ENCODE data around the gene DCLRE1C. TPM values are rescaled to one million over a fixed set of nuclear protein-coding genes. Genes with fewer than 3 reads are reported as not detected.
"Not testable (repeated sequence)": the region's sequence is repeated elsewhere in the genome, so short reads cannot be mapped to it uniquely, and the experiment has no call there.

Gene DCLRE1C
- total RNA-seq, 2 donors from 2014 or later = 3.9 to 5.4 TPM

DNA sequence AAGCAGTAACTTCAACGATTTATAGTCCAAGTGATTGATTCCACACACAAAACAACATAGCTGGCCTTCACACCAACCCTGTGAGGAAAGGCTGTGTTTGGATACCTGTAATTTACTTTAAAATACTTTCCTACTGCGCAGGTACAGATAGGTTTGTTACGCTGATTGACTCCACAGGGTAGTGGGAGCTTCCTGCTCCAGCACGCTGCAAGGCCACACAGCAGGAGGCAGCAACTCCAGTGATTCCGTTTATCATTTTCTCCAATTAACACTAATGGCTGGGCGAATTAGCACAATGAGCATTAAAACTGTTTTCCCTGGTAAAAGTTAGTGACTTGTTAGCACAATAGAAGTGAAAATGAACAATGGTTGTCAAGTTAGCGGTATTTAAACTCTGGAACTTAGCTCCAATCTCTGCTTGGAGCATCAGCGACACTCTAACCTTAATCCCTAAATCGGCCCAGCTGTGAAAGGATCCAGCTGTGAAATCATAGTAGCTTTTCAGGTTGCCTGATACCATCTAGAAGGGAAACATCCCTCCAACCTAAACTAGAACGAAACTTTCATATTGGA lies 959 bp downstream of the DCLRE1C start:
- no peak for DNase-seq
- intact Hi-C loops (cut with DNase I) = loop anchor here in 1 of 2 donors (5.0 to 10.0 kb wide), 2 partner anchors 78 to 144 kb away; partner anchors contain the start of genes RPP38 and SUV39H2
- no peak for ATAC-seq

- intact Hi-C loops (cut with DNase I) = no loop called here
- no peak for DNase-seq
- ATAC-seq = no peak
These were observed 4.6 kb downstream of the DCLRE1C start for GRCh38 chr10:14949291-14949690.

GRCh38 chr10:14947268-14947667 lies 6.6 kb downstream of the DCLRE1C start:
- no peak for DNase-seq
- ATAC-seq = no peak
- intact Hi-C loops (cut with DNase I) = no loop called here

- intact Hi-C loops (cut with DNase I) = no loop called here
- no peak for ATAC-seq
- DNase-seq = no peak
These were observed 8.8 kb downstream of the DCLRE1C start for GRCh38 chr10:14945108-14945507.

DNA sequence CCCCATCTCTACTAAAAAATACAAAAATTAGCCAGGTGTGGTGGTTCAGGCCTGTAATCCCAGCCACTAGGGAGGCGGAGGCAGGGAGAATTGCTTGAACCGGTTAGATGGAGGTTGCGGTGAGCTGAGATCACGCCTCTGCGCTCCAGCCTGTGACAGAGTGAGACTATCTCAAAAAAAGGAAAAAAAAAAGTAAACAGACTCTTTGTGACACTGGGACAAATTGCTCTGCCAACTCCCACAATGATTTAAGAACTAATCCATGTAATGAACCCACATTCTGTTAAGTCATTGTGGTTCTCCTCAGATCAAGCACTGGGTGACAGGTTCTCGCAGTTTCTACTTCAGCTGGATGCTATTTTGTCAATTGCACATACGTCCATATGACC lies 11.0 kb downstream of the DCLRE1C start:
- DNase-seq; ATAC-seq; intact Hi-C loops (cut with DNase I): not testable (repeated sequence)

- DNase-seq; ATAC-seq; intact Hi-C loops (cut with DNase I): not testable (repeated sequence)
These were observed 11.5 kb downstream of the DCLRE1C start for GRCh38 chr10:14942147-14942949.

DNA sequence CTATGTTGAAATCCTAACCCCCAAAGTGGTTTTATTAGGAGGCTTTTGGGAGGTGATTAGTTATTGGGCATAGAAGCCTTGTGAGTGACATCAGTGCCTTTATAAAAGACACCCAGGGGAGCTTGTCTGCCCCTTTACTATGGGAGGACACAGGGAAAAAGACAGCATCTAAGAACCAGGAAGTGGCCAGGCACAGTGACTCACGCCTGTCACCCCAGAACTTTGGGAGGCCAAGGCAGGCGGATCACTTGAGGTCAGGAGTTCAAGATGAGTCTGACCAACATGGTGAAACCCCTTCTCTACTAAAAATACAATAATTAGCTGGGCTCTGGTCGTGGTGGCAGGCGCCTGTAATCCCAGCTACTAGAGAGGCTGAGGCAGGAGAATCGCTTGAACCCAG lies 14.9 kb downstream of the DCLRE1C start:
- ATAC-seq; intact Hi-C loops (cut with DNase I); DNase-seq: not testable (repeated sequence)

- intact Hi-C loops (cut with DNase I) = no loop called here
- ATAC-seq (no peak), DNase-seq (no peak)
These were observed 17.3 kb downstream of the DCLRE1C start for GRCh38 chr10:14936584-14936983.

- ATAC-seq (no peak), DNase-seq (no peak)
These were observed 23.3 kb downstream of the DCLRE1C start for GRCh38 chr10:14930610-14931009.

GRCh38 chr10:14926722-14927416 lies 27.0 kb downstream of the DCLRE1C start:
- ATAC-seq = no peak
- intact Hi-C loops (cut with DNase I) = no loop called here

More at GRCh38 chr10:14930610-14931009, 23.3 kb downstream of the DCLRE1C start:
- intact Hi-C loops (cut with DNase I) = no loop called here

GRCh38 chr10:14926061-14926470 lies 27.8 kb downstream of the DCLRE1C start:
- no peak for ATAC-seq
- intact Hi-C loops (cut with DNase I) = no loop called here

More at GRCh38 chr10:14926722-14927416, 27.0 kb downstream of the DCLRE1C start:
- no peak for DNase-seq

DNA sequence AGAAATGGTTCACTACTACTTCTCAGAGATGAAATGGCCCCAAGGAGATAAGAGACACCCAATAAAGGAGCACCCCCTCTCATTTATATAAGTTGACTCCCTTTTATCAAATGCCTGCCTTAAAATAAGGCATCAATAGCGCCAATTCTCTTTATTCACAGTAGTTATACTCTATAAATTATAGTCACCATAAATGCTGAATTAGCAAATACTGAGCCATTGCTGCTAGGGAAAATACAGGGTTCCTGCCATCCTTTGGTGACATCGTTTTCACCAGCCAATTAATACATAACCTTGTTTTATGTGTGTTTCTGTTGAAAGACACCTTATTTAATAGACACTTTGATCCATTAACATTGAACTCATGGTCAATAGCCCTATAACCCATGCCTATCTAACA lies 28.6 kb downstream of the DCLRE1C start:
- no peak for ATAC-seq
- intact Hi-C loops (cut with DNase I) = no loop called here
- DNase-seq = no peak

More at GRCh38 chr10:14926061-14926470, 27.8 kb downstream of the DCLRE1C start:
- no peak for DNase-seq

DNA sequence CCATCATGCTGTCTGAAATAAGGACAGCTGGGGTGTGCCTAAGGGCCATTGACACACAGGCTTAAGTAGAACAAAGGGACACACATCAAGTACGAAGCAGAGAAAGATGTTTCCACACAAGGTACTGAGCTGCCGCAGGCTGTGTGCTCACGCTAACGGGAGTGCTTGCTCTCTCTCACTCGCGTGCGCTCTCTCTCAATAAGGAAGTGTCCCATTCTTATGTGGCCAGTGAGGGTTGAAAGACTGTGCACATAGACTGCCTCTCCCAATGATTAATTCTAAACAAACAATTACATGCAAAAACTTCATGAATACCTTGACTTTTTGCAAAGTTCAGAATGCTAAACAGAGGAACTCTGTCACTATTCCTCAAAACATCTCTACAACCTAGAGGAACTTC lies 29.9 kb downstream of the DCLRE1C start:
- ATAC-seq (no peak), DNase-seq (no peak)
- intact Hi-C loops (cut with DNase I) = no loop called here

GRCh38 chr10:14918964-14919363 lies 34.9 kb downstream of the DCLRE1C start:
- intact Hi-C loops (cut with DNase I) = no loop called here
- ATAC-seq = no peak
- DNase-seq = no peak

DNA sequence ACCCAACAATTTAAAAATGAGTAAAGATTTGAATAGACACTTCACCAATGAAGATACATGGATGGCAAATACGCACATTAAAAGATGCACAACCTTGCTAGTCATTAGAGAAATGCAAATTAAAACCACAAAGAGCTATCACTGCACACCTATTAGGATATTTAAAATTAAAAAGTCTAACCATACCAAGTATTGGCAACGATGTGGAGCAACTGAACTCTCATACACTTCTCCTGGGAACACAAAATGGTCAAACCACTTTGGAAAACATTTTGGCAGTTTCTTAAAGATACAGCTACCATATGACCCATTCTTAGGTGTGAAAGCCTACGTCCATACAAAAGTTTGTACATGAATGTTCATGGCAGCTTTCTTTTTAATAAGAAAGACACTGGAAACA lies 36.1 kb downstream of the DCLRE1C start:
- intact Hi-C loops (cut with DNase I) = no loop called here
- ATAC-seq = no peak
- DNase-seq = no peak

DNA sequence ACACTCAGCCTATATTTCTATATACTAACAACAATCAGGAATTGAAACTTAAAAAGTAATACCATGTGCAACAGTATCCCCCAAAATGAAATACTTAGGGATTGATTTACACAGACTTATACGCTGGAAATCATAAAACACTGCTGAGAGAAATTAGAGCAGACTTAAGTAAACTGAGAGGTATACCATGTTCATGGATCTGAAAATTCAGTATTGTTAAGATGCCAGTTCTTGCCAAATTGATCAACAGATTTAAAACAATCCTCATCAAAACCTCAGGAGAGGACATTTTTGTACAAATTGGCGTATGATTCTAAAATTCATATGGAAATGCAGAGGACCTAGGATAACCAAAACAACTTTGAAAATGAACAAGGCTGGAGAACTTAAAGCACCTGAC lies 37.3 kb downstream of the DCLRE1C start:
- DNase-seq = no peak
- intact Hi-C loops (cut with DNase I) = no loop called here
- no peak for ATAC-seq

GRCh38 chr10:14911801-14912200 lies 42.1 kb downstream of the DCLRE1C start:
- intact Hi-C loops (cut with DNase I) = no loop called here
- no peak for ATAC-seq
- no peak for DNase-seq

DNA sequence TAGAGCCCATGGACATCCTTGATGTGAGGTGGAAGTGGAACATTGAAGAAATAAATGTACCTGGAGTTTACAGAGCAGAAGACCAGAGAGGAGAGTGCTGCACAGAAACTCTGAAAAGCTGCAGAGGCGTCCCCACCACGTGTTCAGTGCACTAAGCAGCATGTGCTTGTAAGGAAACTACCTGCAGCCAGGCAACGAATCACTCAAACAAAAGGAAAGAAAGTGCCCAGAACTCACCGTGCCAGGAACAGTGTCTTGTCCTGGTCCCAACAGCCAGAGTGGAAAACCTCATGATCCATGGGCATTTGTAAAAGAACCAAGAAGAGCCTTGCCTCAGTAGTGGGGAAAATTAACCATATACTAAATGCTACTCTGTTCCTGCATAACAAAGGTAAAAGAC lies 42.9 kb downstream of the DCLRE1C start:
- intact Hi-C loops (cut with DNase I) = no loop called here
- ATAC-seq = no peak

GRCh38 chr10:14909101-14909500 lies 44.8 kb downstream of the DCLRE1C start:
- DNase-seq (no peak), ATAC-seq (no peak)
- intact Hi-C loops (cut with DNase I) = no loop called here

More for the DNA sequence above, 42.9 kb downstream of the DCLRE1C start:
- no peak for DNase-seq

DNA sequence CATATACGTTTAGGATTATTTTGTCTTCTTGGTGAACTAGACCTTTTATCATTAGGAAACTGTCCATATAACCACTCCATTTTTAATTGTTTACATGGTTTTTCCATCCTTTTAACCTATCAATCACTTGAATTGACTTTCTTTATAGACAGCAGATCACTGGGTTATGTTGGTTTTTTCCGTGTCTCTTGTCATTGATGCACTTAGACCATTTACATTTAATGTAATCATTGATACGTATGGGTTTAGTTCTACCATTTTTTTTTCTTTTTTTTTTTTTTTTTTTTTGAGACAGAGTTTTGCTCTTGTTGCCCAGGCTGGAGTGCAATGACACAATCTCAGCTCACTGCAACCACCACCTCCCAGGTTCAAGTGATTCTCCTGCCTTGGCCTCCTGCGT lies 46.3 kb downstream of the DCLRE1C start:
- ATAC-seq; intact Hi-C loops (cut with DNase I); DNase-seq: not testable (repeated sequence)

Data from left cardiac atrium (tissue), 4 donors.